K562 (cell line): ENCODE results near the gene NSMF. TPM values are rescaled to one million over a fixed set of nuclear protein-coding genes. Genes with fewer than 3 reads are reported as not detected.
A peak's percentile ranks its signal among the peaks of the same experiment; 100 is the strongest.

Source experiments
- BCL6 ChIP-seq: fragments of 250-450 bp; sonication (Bioruptor Pico); IDR thresholded peaks from 2 replicates; pipeline ENCODE4 v1.4.0; 2020
- COPS2 ChIP-seq: fragments of 450-650 bp; conservative IDR thresholded peaks from 2 replicates; pipeline ENCODE4 v1.6.1; 2016; ENCODE audit warnings: mild to moderate bottlenecking, moderate library complexity
- CSDE1 ChIP-seq, 2 experiments: fragments of 450-650 bp; IDR thresholded peaks; 2 replicates each; pipeline ENCODE4 v1.6.1; 2016; ENCODE audit warnings: mild to moderate bottlenecking in 1 of 2
- NR3C1 ChIP-seq: sonication (generic); formaldehyde crosslinking; IDR thresholded peaks from 2 replicates; pipeline ENCODE4 v1.8.1; 2022; ENCODE audit warnings: missing genetic modification reagents
- PRPF4 ChIP-seq: fragments of 200-400 bp; formaldehyde crosslinking; IDR thresholded peaks from one replicate; pipeline ENCODE4 v1.6.1; 2017; ENCODE audit warnings: low read length, low read depth, mild to moderate bottlenecking; ENCODE audit not compliant: insufficient read depth, poor library complexity, severe bottlenecking
- RB1 ChIP-seq: fragments of 450-650 bp; IDR thresholded peaks from 2 replicates; pipeline ENCODE4 v1.6.1; 2017; ENCODE audit warnings: low read depth, mild to moderate bottlenecking
- RBBP5 ChIP-seq: fragments of 200-600 bp; sonication (generic); IDR thresholded peaks from 2 replicates; pipeline ENCODE4 v1.6.1; 2012; ENCODE audit warnings: borderline replicate concordance, mild to moderate bottlenecking, low read length, control low read depth, inconsistent platforms; ENCODE audit not compliant: insufficient read depth, poor library complexity, severe bottlenecking
- RBM22 ChIP-seq: fragments of 200-400 bp; formaldehyde crosslinking; IDR thresholded peaks from 2 replicates; pipeline ENCODE4 v1.6.1; 2018; ENCODE audit warnings: low read length, low read depth; ENCODE audit not compliant: poor library complexity, severe bottlenecking
- SIN3A ChIP-seq, 2 experiments: fragments of 150-350 bp in 1 of 2; IDR thresholded peaks; 2 replicates each; pipeline ENCODE4 v1.6.1; 2011 to 2016; ENCODE audit warnings: borderline replicate concordance in 2 of 2, low read depth in 2 of 2, low read length in 2 of 2, mild to moderate bottlenecking in 2 of 2, moderate library complexity in 2 of 2; ENCODE audit not compliant: control insufficient read depth in 1 of 2
- TCF15 ChIP-seq: fragments of 250-450 bp; sonication (Bioruptor Pico); IDR thresholded peaks from 2 replicates; pipeline ENCODE4 v1.8.0; 2022; ENCODE audit warnings: moderate library complexity, mild to moderate bottlenecking, inconsistent platforms
- TGIF2 ChIP-seq: sonication (generic); formaldehyde crosslinking; IDR thresholded peaks from 2 replicates; pipeline ENCODE4 v1.8.1; 2022; ENCODE audit warnings: mild to moderate bottlenecking, missing genetic modification reagents, moderate library complexity
- ZBTB1 ChIP-seq: sonication (generic); formaldehyde crosslinking; IDR thresholded peaks from 2 replicates; pipeline ENCODE4 v1.8.1; 2023; ENCODE audit warnings: missing genetic modification reagents, low read depth, mild to moderate bottlenecking, borderline replicate concordance
- ZBTB17 ChIP-seq: fragments of 450-650 bp; formaldehyde crosslinking; IDR thresholded peaks from 2 replicates; pipeline ENCODE4 v1.4.0; 2020; ENCODE audit warnings: mild to moderate bottlenecking
- ZBTB33 ChIP-seq: sonication (generic); formaldehyde crosslinking; IDR thresholded peaks from 2 replicates; pipeline ENCODE4 v1.8.1; 2023; ENCODE audit warnings: mild to moderate bottlenecking, missing genetic modification reagents
- ZFP91 ChIP-seq: sonication (generic); formaldehyde crosslinking; IDR thresholded peaks from 2 replicates; pipeline ENCODE4 v1.8.0; 2022; ENCODE audit warnings: mild to moderate bottlenecking, missing genetic modification reagents
- ZKSCAN1 ChIP-seq: fragments of 150-350 bp; IDR thresholded peaks from 2 replicates; pipeline ENCODE4 v1.6.1; 2016; ENCODE audit warnings: low read depth, low read length
- ZNF24 ChIP-seq: fragments of 450-650 bp; IDR thresholded peaks from 2 replicates; pipeline ENCODE4 v1.6.1; 2016
- ZNF263 ChIP-seq: sonication (generic); formaldehyde crosslinking; IDR thresholded peaks from 2 replicates; pipeline ENCODE4 v1.8.0; 2022; ENCODE audit warnings: mild to moderate bottlenecking, missing genetic modification reagents, borderline replicate concordance
- ZSCAN32 ChIP-seq: fragments of 450-650 bp; formaldehyde crosslinking; IDR thresholded peaks from 2 replicates; pipeline ENCODE4 v1.4.0; 2020; ENCODE audit warnings: mild to moderate bottlenecking, moderate library complexity
- polyA plus RNA-seq, 8 experiments: library from polyadenylated mRNA; depleted of rRNA in 4 of 8; stranded (reverse) in 5 of 8; unstranded in 3 of 8; fragments of >200 nt; fragmentation: Nextera tagmentation in 2 of 8; fragmentation: Illumina TruSeq in 1 of 8; extraction: Ambion mirVana in 2 of 8; extraction: Trizol in 1 of 8; gene quantifications; 2 replicates each; pipeline versions ENCODE4 v1.2.1 to v1.2.3, GENCODE V29; 2011 to 2014; ENCODE audit warnings: inconsistent platforms in 1 of 8, missing spikeins in 1 of 8
- total RNA-seq, 7 experiments: library from RNA; depleted of rRNA in 6 of 7; stranded (reverse); fragments of >200 nt in 6 of 7; fragmentation: Illumina TruSeq in 2 of 7; extraction: Trizol in 2 of 7; gene quantifications; 2 replicates each; pipeline versions ENCODE4 v1.2.1 to v1.2.3, GENCODE V29; 2011 to 2021; ENCODE audit warnings: low replicate concordance in 1 of 7
- TF ChIP-seq, protein P1 (sequence below): fragments of 450-650 bp; formaldehyde crosslinking; IDR thresholded peaks from 2 replicates; pipeline ENCODE4 v1.4.0; 2022; ENCODE audit warnings: missing genetic modification characterization

The NSMF gene
- total and polyA plus RNA-seq, 9 of the 15 experiments (the other 6 are each of a cell fraction or from before 2014, with no cell fraction given) = 0.20 to 82.7 (median 29.3) TPM

- TF ChIP-seq ZFP91 (CRISPR knock-in tag) (peak; percentile 30; the same call in 1 of the 2 replicates), ZSCAN32 (no peak), ZBTB1 (CRISPR knock-in tag) (peak; percentile 73), TGIF2 (CRISPR knock-in tag) (0 out of 2 replicates have a peak, but pooled peaks have one; percentile 30), TCF15 (peak; percentile 32; the same call in 1 of the 2 replicates), ZNF24 (peak; percentile 12; the same call in 1 of the 2 replicates), ZBTB17 (CRISPR knock-in tag) (0 out of 2 replicates have a peak, but pooled peaks have one; percentile 20), ZBTB33 (peak; percentile 32; the same call in 1 of the 2 replicates), PRPF4 (no peak), SIN3A (IDR thresholded peaks at IDR 0.05; ENCODE audit: borderline replicate concordance in 2 of 2, control insufficient read depth in 1 of 2, low read depth in 2 of 2, low read length in 2 of 2) (0 out of 4 replicates have a peak, but pooled peaks of 1 of the 2 experiments have one; percentile 10), COPS2 (no peak), RBM22 (peak; percentile 67), BCL6 (CRISPR knock-in tag) (no peak), ZNF263 (peak; percentile 84), RBBP5 (peak; percentile 36), RB1 (0 out of 2 replicates have a peak, but pooled peaks have one; percentile 40), CSDE1 (IDR thresholded peaks at IDR 0.05) (no peak), ZKSCAN1 (no peak), NR3C1 (CRISPR knock-in tag) (peak; percentile 33; the same call in 1 of the 2 replicates)
- TF ChIP-seq, protein P1, sequence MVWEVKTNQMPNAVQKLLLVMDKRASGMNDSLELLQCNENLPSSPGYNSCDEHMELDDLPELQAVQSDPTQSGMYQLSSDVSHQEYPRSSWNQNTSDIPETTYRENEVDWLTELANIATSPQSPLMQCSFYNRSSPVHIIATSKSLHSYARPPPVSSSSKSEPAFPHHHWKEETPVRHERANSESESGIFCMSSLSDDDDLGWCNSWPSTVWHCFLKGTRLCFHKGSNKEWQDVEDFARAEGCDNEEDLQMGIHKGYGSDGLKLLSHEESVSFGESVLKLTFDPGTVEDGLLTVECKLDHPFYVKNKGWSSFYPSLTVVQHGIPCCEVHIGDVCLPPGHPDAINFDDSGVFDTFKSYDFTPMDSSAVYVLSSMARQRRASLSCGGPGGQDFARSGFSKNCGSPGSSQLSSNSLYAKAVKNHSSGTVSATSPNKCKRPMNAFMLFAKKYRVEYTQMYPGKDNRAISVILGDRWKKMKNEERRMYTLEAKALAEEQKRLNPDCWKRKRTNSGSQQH (CRISPR knock-in tag) = no peak
These were observed 661 bp downstream of the NSMF start (continued) for GRCh38 chr9:137458194-137459151.
